A172 (cell line): ENCODE results near the gene GPR52. TPM values are rescaled to one million over a fixed set of nuclear protein-coding genes. Genes with fewer than 3 reads are reported as not detected.

Experiments used
- DNase-seq: peaks from one replicate; pipeline ENCODE4 v3.0.0-alpha.2; 2015; ENCODE audit warnings: low spot score
- total RNA-seq: library from RNA; depleted of rRNA; stranded (reverse); fragments of >200 nt; shearing (Covaris generic); gene quantifications from 2 replicates; pipeline ENCODE4 v1.2.3, GENCODE V29; 2014

GPR52 gene
- total RNA-seq, 1 experiment from 2014 or later: not detected

- no peak for DNase-seq
Observed at GRCh38 chr1:174466607-174467006, 18.8 kb downstream of the GPR52 start.

- no peak for DNase-seq
Observed at GRCh38 chr1:174469052-174469451, 21.3 kb downstream of the GPR52 start.

GRCh38 chr1:174469687-174470086 is 21.9 kb downstream of the GPR52 start:
- DNase-seq: no peak

GRCh38 chr1:174479281-174479680 is 31.5 kb downstream of the GPR52 start:
- no peak for DNase-seq

GRCh38 chr1:174480324-174480723 is 32.6 kb downstream of the GPR52 start:
- no peak for DNase-seq

- no peak for DNase-seq
Observed at GRCh38 chr1:174491606-174492005, 43.8 kb downstream of the GPR52 start.

- no peak for DNase-seq
Observed at GRCh38 chr1:174497478-174497877, 49.7 kb downstream of the GPR52 start.
